DOHH2 (cell line): ENCODE measurements around the gene RAB11B.

Experiments used
- EZH2phosphoT487 ChIP-seq: fragments of 200-600 bp; sonication (generic); IDR thresholded peaks from 2 replicates; pipeline ENCODE4 v1.6.1; 2017; ENCODE audit warnings: borderline replicate concordance, mild to moderate bottlenecking, antibody characterized with exemption, low read length, moderate library complexity, mixed read lengths
- TF ChIP-seq, protein P1 (sequence below): fragments of 200-600 bp; sonication (generic); IDR thresholded peaks from one replicate; pipeline ENCODE4 v1.5.1; 2014; ENCODE audit warnings: antibody characterized with exemption, mild to moderate bottlenecking, low read depth, low read length; ENCODE audit not compliant: poor library complexity, severe bottlenecking

DNA sequence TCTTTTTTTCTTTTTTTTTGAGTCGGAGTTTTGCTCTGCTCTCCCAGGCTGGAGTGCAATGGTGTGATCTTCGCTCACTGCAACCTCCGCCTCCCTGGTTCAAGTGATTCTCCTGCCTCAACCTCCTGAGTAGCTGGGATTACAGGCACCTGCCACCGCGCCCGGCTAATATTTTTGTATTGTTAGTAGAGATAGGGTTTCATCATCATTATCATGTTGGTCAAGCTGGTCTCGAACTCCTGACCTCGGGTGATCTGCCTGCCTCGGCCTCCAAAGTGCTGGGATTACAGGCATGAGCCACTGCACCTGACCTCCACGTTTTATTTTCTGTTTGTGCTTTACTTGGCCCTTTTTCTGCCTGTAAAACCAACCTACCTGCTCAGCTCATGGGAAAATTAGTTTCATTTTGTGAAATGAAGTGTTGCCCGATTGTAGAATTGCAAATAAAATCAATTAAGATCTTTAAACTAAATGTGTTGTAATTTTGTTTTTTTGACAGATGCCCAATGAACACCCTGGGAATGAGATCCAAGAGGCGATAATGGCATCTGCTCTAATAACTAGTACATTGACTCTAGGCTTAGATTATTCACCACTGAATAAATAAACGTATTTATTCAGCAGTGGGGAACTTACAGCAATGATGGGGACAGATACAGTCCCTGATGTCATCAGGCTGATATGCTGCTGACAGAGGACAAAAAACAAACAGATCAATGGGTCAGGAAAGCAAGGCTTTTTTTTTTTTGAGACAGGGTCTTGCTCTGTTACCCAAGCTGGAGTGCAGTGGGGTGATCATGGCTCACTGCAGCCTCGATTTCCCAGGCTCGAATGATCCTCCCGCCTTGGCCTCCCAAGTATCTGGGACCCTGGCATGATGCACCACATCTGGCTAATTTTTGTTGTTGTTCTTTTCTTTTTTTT is 2.2 kb upstream of the RAB11B start:
- TF ChIP-seq, protein P1, sequence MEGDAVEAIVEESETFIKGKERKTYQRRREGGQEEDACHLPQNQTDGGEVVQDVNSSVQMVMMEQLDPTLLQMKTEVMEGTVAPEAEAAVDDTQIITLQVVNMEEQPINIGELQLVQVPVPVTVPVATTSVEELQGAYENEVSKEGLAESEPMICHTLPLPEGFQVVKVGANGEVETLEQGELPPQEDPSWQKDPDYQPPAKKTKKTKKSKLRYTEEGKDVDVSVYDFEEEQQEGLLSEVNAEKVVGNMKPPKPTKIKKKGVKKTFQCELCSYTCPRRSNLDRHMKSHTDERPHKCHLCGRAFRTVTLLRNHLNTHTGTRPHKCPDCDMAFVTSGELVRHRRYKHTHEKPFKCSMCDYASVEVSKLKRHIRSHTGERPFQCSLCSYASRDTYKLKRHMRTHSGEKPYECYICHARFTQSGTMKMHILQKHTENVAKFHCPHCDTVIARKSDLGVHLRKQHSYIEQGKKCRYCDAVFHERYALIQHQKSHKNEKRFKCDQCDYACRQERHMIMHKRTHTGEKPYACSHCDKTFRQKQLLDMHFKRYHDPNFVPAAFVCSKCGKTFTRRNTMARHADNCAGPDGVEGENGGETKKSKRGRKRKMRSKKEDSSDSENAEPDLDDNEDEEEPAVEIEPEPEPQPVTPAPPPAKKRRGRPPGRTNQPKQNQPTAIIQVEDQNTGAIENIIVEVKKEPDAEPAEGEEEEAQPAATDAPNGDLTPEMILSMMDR: no peak
- no peak for TF ChIP-seq EZH2phosphoT487
